A549 (cell line): ENCODE results near the gene KCNG3. TPM values are rescaled to one million over a fixed set of nuclear protein-coding genes. Genes with fewer than 3 reads are reported as not detected.
A peak's percentile ranks its signal among the peaks of the same experiment; 100 is the strongest.
"Not testable (repeated sequence)": the region's sequence is repeated elsewhere in the genome, so short reads cannot be mapped to it uniquely, and the experiment has no call there.

Experiments used
- ATAC-seq, 2 experiments: fragments of 200-7000 bp in 1 of 2; fragments of >200 bp in 1 of 2; cut with Nextera tagmentation in 1 of 2; cut with Tn5 transposase in 1 of 2; 3 replicates each; pipeline versions ENCODE4 v1.8.0 to v1.9.1; 2018 to 2020; ENCODE audit warnings: mild to moderate bottlenecking in 1 of 2, moderate library complexity in 1 of 2
- CTCF ChIA-PET: fragments of 300-600 bp; sonication (Branson Sonifier 250); formaldehyde crosslinking; extraction: SDS; loops from one replicate; lab custom pipeline; 2021; ENCODE audit warnings: antibody characterized with exemption, inconsistent platforms; lab: Yijun Ruan, JAX
- POLR2A ChIA-PET: fragments of 350-600 bp; formaldehyde crosslinking; extraction: SDS; loops from one replicate; lab custom pipeline; 2021; ENCODE audit warnings: antibody characterized with exemption, inconsistent platforms; lab: Yijun Ruan, JAX
- DNase-seq, 2 experiments: peaks; one replicate each; pipeline versions ENCODE4 v3.0.0 to v3.0.0-alpha.2; 2011 to 2016; ENCODE audit warnings: low read depth in 1 of 2, low spot score in 1 of 2
- FAIRE-seq: peaks from 2 replicates; lab custom pipeline; 2011; peaks lifted over from hg19 to GRCh38; lab: Jason Lieb, UNC
- H3K27ac ChIP-seq, 2 experiments: fragments of >200 bp; sonication (Bioruptor Twin); formaldehyde crosslinking; 3 replicates each; pipeline ENCODE4 v1.5.1; 2016 to 2017
- H3K4me1 ChIP-seq: fragments of >200 bp; sonication (Bioruptor Twin); formaldehyde crosslinking; 3 replicates; pipeline ENCODE4 v1.6.1; 2016
- H3K4me2 ChIP-seq: fragments of >200 bp; sonication (Bioruptor Twin); formaldehyde crosslinking; 3 replicates; pipeline ENCODE4 v1.6.1; 2016
- H3K4me3 ChIP-seq: fragments of >200 bp; sonication (Bioruptor Twin); formaldehyde crosslinking; 3 replicates; pipeline ENCODE4 v1.5.1; 2016
- H3K9me3 ChIP-seq: fragments of >200 bp; sonication (Bioruptor Twin); formaldehyde crosslinking; 3 replicates; pipeline ENCODE4 v1.6.1; 2016
- CEBPB ChIP-seq, 2 experiments: fragments of >200 bp in 1 of 2; sonication (Bioruptor Twin) in 1 of 2; formaldehyde crosslinking in 1 of 2; IDR thresholded peaks; 2 replicates each; pipeline ENCODE4 v1.6.1; 2012 to 2016
- EHMT2 ChIP-seq: fragments of 200-600 bp; sonication (generic); IDR thresholded peaks from 2 replicates; pipeline ENCODE4 v1.6.1; 2016; ENCODE audit warnings: antibody characterized with exemption, low read depth, mild to moderate bottlenecking, moderate library complexity
- ELK1 ChIP-seq: fragments of 150-350 bp; IDR thresholded peaks from 2 replicates; pipeline ENCODE4 v1.6.1; 2014; ENCODE audit warnings: low read depth, mild to moderate bottlenecking, low read length
- FOXS1 ChIP-seq: fragments of 250-450 bp; sonication (Bioruptor Pico); IDR thresholded peaks from 2 replicates; pipeline ENCODE4 v1.5.0; 2020; ENCODE audit warnings: mild to moderate bottlenecking, moderate library complexity
- HMGXB4 ChIP-seq: fragments of 250-450 bp; sonication (Bioruptor Pico); IDR thresholded peaks from 2 replicates; pipeline ENCODE4 v1.5.0; 2021; ENCODE audit warnings: mild to moderate bottlenecking, moderate library complexity, borderline replicate concordance
- HOXA7 ChIP-seq: fragments of 250-450 bp; sonication (Bioruptor Pico); IDR thresholded peaks from 2 replicates; pipeline ENCODE4 v1.5.0; 2020; ENCODE audit warnings: mild to moderate bottlenecking, moderate library complexity
- KDM1A ChIP-seq: fragments of 200-600 bp; sonication (generic); IDR thresholded peaks from 2 replicates; pipeline ENCODE4 v1.6.1; 2016; ENCODE audit warnings: low read depth, mild to moderate bottlenecking
- PBX3 ChIP-seq: IDR thresholded peaks from 2 replicates; pipeline ENCODE4 v1.6.1; 2012
- POLR2A ChIP-seq: IDR thresholded peaks from 2 replicates; pipeline ENCODE4 v1.6.1; 2012; ENCODE audit warnings: mild to moderate bottlenecking, low read length
- RNF2 ChIP-seq: fragments of 200-600 bp; sonication (generic); IDR thresholded peaks from 2 replicates; pipeline ENCODE4 v1.6.1; 2016; ENCODE audit warnings: low read depth, mild to moderate bottlenecking, antibody characterized with exemption, moderate library complexity, borderline replicate concordance
- USF2 ChIP-seq: fragments of 450-650 bp; IDR thresholded peaks from 2 replicates; pipeline ENCODE4 v1.6.1; 2014; ENCODE audit warnings: antibody characterized with exemption
- ZC3H11A ChIP-seq: fragments of 450-650 bp; IDR thresholded peaks from 2 replicates; pipeline ENCODE4 v1.6.1; 2014; ENCODE audit warnings: antibody characterized with exemption, mild to moderate bottlenecking
- ZSCAN20 ChIP-seq: fragments of 250-450 bp; sonication (Bioruptor Pico); IDR thresholded peaks from 2 replicates; pipeline ENCODE4 v1.8.0; 2022; ENCODE audit warnings: mild to moderate bottlenecking, moderate library complexity
- WGBS: methylation state at CpG from one replicate; pipeline ENCODE4 v1.1.6; 2017; ENCODE audit errors: missing lambda C conversion rate; 5-methylcytosine and 5-hydroxymethylcytosine counted together
- polyA plus RNA-seq, 4 experiments: library from polyadenylated mRNA; depleted of rRNA in 3 of 4; stranded (reverse); fragments of >200 nt; fragmentation: RNase III in 1 of 4; extraction: RNeasy Plus Mini Kit Qiagen cat#74134 plus additional on column Dnase treatment in 1 of 4; gene quantifications; 2 replicates in 3 of 4; 3 replicates in 1 of 4; pipeline ENCODE4 v1.2.3, GENCODE V29; 2011 to 2017
- small RNA-seq, 6 experiments: library from RNA; depleted of rRNA; stranded (forward); fragments of <200 nt; gene quantifications; one replicate each; pipeline ENCODE3, GENCODE V24; 2012

The KCNG3 gene
- polyA plus RNA-seq, 2 of the 4 experiments (the other 2 are of a cell fraction), result 0.67 to 0.70 TPM

GRCh38 chr2:42398052-42398451, 95.7 kb downstream of the KCNG3 start:
- ATAC-seq, FAIRE-seq, H3K4me2 ChIP-seq, H3K27ac ChIP-seq, POLR2A ChIA-PET, DNase-seq, H3K4me1 ChIP-seq, H3K4me3 ChIP-seq, H3K9me3 ChIP-seq: not testable (repeated sequence)
- CTCF ChIA-PET, result interaction anchor here (1.6 to 1.7 kb wide), 3 partner anchors 8 to 25 kb away, joined by 3 to 5 read pairs (median 3); no protein-coding TSS in a partner anchor
- 90% methylated on average over 11 of the region's 11 CpGs for WGBS
- peak; percentile 57 for TF ChIP-seq ZC3H11A

GRCh38 chr2:42393320-42393719, 100.5 kb downstream of the KCNG3 start:
- H3K4me1 ChIP-seq, DNase-seq, H3K4me2 ChIP-seq, FAIRE-seq, ATAC-seq, H3K9me3 ChIP-seq, H3K4me3 ChIP-seq, POLR2A ChIA-PET, H3K27ac ChIP-seq: not testable (repeated sequence)
- WGBS, result 92% methylated on average over 3 of the region's 3 CpGs
- CTCF ChIA-PET, result interaction anchor here (0.9 to 2.0 kb wide), 4 partner anchors 8 to 37 kb away, joined by 3 to 8 read pairs (median 6); no protein-coding TSS in a partner anchor

- POLR2A ChIA-PET, result interaction anchor here (0.7 kb wide), 1 partner anchor 11 kb away, joined by 12 read pairs; no protein-coding TSS in a partner anchor
- CTCF ChIA-PET, result interaction anchor here (0.9 to 2.0 kb wide), 3 partner anchors 9 to 23 kb away, joined by 3 to 7 read pairs (median 4); no protein-coding TSS in a partner anchor
Observed at GRCh38 chr2:42392191-42392590, 101.6 kb downstream of the KCNG3 start.

More at GRCh38 chr2:42392191-42392590, 101.6 kb downstream of the KCNG3 start:
- Histone ChIP-seq H3K27ac (no peak overlapping the region), H3K4me2 (no peak overlapping the region), H3K9me3 (no peaks in the 10 kb centered on the region), H3K4me3 (no peak overlapping the region), H3K4me1 (no peaks in the 10 kb centered on the region)
- ATAC-seq (no peak), DNase-seq (no peak), FAIRE-seq (no peak)
- no peak for TF ChIP-seq CEBPB (IDR thresholded peaks at IDR 0.05)
- TF ChIP-seq ELK1, result no peak
- TF ChIP-seq POLR2A, result no peak
- no peak for TF ChIP-seq HOXA7 (CRISPR knock-in tag)
- no peak for TF ChIP-seq EHMT2
- TF ChIP-seq USF2, result no peak
- TF ChIP-seq ZSCAN20 (CRISPR knock-in tag), result no peak
- no peak for TF ChIP-seq RNF2
- no peak for TF ChIP-seq FOXS1 (CRISPR knock-in tag)
- TF ChIP-seq HMGXB4 (CRISPR knock-in tag), result no peak
- no peak for TF ChIP-seq ZC3H11A
- no peak for TF ChIP-seq PBX3
- TF ChIP-seq KDM1A, result no peak
- WGBS, result 88% methylated on average over 1 of the region's 1 CpG

Small RNA genes within 50 kb of the gene (small RNA-seq; reads per million reads assigned to genes)
- gene RF00017 (0 reads per million in 6 experiments), gene RF00612 (0 reads per million in 6 experiments)

Other genes with a start within 250 kb of the KCNG3 start
- gene COX7A2L, start 132.8 kb downstream of the KCNG3 start, polyA plus RNA-seq (2011; rRNA removed), result 219 and 258 TPM in 2 replicates
- gene COX7A2L, start 132.8 kb downstream of the KCNG3 start, polyA plus RNA-seq (2017; fragmentation: RNase III; extraction: RNeasy Plus Mini Kit Qiagen cat#74134 plus additional on column Dnase treatment), result 126 to 130 TPM (median 127 TPM) in 3 replicates
- gene MTA3, start 74.7 kb upstream of the KCNG3 start, polyA plus RNA-seq (2011; rRNA removed), result 65.6 and 74.1 TPM in 2 replicates
- gene MTA3, start 74.7 kb upstream of the KCNG3 start, polyA plus RNA-seq (2017; fragmentation: RNase III; extraction: RNeasy Plus Mini Kit Qiagen cat#74134 plus additional on column Dnase treatment), result 45.3 to 52.7 TPM (median 49.3 TPM) in 3 replicates